Posterior vena cava (tissue), 2 donors: ENCODE data around the gene PSPN. TPM values are rescaled to one million over a fixed set of nuclear protein-coding genes. Genes with fewer than 3 reads are reported as not detected.
"Not testable (repeated sequence)": the region's sequence is repeated elsewhere in the genome, so short reads cannot be mapped to it uniquely, and the experiment has no call there.

ENCODE experiments used
- DNase-seq: peaks from one replicate; pipeline ENCODE4 v3.0.0-alpha.2; 2020; ENCODE audit warnings: low spot score
- intact Hi-C, 2 donors: fragments of 100-400 bp; cut with DNase I; formaldehyde crosslinking; loops; one replicate each; pipeline versions ENCODE4 v1.14.1 to v1.14.2; 2022 to 2023
- total RNA-seq, 2 donors: library from RNA; stranded (reverse); fragmentation: NEBNext Ultra II Directional; extraction: Animal tissue kit (Norgen Biotek cat#: 25700); gene quantifications; one replicate each; pipeline ENCODE4 v1.2.1, GENCODE V29; 2021
- donor health status: DM: yes; HTN: yes; CAD: no.
- donor health status: DM: yes; HTN: yes; CAD: no.

PSPN gene
- total RNA-seq, 2 donors from 2014 or later = 0.65 to 0.71 TPM

- no peak for DNase-seq
- intact Hi-C loops = loop anchor here (10.0 kb wide), 2 partner anchors 127 to 187 kb away; no protein-coding TSS in a partner anchor
These were observed 36.3 kb upstream of the PSPN start for GRCh38 chr19:6412061-6412446.

DNA sequence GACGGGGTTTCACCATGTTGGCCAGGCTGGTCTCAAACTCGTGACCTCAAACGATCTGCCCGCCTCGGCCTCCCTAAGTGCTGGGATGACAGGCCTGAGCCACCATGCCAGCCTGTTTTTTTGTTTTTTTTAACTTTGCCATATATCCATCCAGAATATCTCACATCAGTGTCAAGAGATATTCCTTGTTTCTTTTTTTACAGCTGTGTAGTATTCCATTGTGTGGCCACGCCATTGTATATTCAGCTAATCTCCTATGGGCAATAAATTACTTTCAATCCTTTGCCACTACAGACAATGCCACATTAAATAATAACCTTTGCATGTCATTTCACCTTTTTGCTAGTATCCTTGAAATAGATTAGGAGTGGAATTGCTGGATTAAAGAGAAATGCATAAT, 33.6 kb upstream of the PSPN start:
- no peak for DNase-seq
- intact Hi-C loops = no loop called here

- intact Hi-C loops = no loop called here
- DNase-seq = no peak
These were observed 30.7 kb upstream of the PSPN start for GRCh38 chr19:6406401-6406800.

GRCh38 chr19:6402837-6403608, 27.3 kb upstream of the PSPN start:
- intact Hi-C loops = no loop called here

DNA sequence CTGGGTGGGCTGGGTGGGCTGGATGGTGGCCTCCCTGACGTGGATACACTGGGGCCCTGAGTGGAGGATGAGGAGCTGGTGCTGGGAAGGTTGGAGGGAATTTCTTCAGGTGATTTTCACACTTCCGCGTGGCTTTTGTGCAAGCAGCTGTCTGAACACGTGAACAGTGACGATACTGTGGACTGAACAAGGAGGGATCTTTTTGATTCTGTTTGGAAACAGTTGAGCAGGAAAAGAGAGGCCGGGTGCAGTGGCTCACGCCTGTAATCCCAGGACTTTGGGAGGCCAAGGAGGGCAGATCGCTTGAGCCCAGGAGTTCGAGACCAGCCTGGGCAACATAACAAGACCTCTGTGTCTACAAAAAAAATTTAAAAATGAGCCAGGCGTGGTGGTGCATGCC, 26.3 kb upstream of the PSPN start:
- intact Hi-C loops = no loop called here
- no peak for DNase-seq

More at GRCh38 chr19:6402837-6403608, 27.3 kb upstream of the PSPN start:
- DNase-seq = no peak

GRCh38 chr19:6400062-6400944, 24.6 kb upstream of the PSPN start:
- DNase-seq = not testable (repeated sequence)

DNA sequence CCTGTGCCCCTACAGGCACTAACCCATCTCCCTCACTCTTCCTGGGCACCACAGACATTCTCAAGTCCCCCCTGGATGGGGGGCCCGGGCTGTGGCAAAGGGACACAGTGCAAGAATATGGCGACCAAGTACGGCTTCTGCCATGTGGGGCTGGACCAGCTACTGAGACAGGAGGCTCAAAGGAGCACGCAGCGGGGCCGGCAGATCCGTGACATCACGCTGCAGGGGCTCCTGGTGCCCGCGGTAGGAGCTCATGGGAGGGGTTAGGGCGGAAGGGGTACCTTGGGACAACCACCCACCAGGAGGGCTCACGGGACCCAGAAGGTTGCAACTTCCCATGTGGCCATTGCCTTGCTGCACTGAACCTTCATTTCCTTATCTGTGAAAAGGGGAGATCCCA, 20.6 kb upstream of the PSPN start:
- intact Hi-C loops = no loop called here
- no peak for DNase-seq

More at GRCh38 chr19:6400062-6400944, 24.6 kb upstream of the PSPN start:
- intact Hi-C loops = not testable (repeated sequence)

- no peak for DNase-seq
These were observed 19.1 kb upstream of the PSPN start for GRCh38 chr19:6394831-6395230.

DNA sequence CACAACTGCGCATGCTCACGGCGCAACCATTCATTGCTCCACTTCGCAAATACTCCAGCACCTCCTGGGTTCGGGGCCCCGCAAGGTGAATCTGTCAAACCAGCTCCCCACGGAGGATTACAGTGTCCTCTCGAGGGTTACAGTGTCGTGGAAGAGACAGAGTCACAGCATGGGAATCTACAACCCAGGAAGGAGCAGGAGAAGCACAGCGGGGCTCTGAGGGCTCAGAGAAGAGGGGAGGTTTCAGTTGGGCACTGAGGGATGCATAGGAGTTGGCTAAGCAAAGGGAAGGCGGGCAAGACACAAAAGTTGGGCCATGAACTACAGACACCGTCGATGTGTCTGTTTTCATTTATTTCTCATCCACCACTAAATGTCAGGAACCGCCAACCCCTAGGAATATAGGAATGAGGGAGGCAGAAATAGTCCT, 18.3 kb upstream of the PSPN start:
- intact Hi-C loops = no loop called here
- no peak for DNase-seq

More at GRCh38 chr19:6394831-6395230, 19.1 kb upstream of the PSPN start:
- intact Hi-C loops = no loop called here

DNA sequence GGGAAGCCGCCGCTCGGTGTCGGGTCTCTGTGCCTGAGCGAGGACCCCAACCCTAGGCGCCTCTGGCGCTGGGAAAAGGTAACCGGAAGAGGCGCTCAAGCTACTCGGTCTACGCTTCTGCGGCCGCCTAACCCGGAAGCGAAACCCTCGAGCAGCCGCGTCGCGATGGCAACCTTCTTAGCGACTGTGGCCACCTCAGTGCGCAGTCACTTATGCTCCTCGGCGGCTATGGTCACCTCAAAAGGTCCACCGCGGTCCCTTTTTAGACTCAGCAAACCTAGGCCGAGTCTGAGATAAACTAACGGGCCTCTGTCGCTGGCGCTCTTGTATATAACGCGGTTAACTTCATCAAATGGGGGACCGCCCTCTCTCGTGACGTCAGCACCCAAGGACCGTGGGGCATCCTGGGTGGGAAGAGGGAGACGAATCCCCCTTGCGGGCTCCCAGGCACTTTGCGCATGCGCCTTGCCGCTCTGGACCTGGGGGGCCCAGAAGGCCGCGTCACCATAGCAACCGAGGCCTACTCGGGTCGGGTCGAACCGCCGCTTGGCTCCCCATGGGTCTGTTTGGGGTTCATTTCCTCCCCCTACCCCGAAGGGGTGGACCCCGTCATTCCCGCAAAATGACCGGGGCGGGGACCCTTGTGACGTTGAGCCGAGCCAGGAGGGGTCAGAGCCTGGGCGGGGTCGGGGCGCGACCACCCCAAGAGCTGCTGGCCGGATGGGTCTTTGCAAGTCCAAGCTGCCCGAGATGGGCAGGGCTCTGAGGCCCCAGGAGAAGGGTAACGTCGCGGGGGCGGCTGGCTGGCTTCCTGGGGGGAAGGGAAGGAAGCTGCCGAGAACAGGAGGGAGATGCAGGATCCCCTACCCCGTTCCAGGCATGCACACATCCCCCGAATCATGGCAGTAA, 17.6 kb upstream of the PSPN start, which contains the start of gene GTF2F1:
Gene GTF2F1 (minus strand): TSS at position 91 of the 909 bp plus-strand sequence. CDS start 169 bp downstream, outside the sequence.
- peak; percentile 99 for DNase-seq
- intact Hi-C loops = no loop called here

GRCh38 chr19:6392221-6393073, 16.7 kb upstream of the PSPN start:
- intact Hi-C loops = no loop called here
- DNase-seq = no peak

DNA sequence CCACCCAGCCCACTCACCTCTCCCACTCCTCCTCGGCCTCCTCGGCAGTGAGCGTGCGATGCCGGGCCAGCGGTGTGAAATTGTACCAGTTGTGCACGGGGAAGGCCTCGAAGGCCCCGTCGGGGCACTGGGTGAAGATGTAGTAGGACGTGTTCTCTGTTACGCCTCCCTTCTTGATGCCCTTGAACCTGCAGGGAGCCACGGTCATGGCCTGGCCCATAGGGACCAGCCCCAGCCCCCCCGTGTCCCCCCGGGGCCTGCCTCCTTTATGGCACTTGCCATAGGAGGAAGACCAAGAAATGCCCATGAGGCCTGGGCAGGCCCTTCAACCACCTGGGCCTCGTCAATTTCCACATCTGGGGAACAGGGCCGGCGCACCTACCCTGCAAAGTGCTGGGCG, 11.6 kb upstream of the PSPN start:
- intact Hi-C loops = no loop called here

GRCh38 chr19:6384381-6384780, 8.6 kb upstream of the PSPN start:
- intact Hi-C loops = no loop called here
- no peak for DNase-seq

More for the DNA sequence above, 11.6 kb upstream of the PSPN start:
- no peak for DNase-seq

DNA sequence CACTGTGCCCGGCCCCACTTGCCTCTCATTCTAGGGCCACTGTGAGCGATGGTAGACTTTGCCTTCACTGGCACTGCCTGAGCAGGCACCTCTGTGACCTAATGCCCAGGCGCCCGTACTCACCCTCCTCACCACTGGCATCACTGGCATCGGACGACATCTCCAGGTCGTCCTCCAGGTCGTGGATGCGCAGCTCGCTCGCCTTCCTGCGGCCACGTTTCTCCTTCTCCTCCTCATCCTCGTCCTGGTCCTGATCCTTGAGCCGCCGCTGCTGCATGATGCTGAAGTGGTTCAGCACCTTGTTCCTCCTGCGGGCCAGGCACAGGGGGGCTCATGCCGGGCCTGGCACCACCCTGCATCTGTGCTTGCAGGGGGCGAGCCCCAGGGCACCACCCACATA, 7.5 kb upstream of the PSPN start:
- intact Hi-C loops = no loop called here

GRCh38 chr19:6381030-6381750, 5.5 kb upstream of the PSPN start:
- intact Hi-C loops = no loop called here
- no peak for DNase-seq

More for the DNA sequence above, 7.5 kb upstream of the PSPN start:
- DNase-seq = no peak

DNA sequence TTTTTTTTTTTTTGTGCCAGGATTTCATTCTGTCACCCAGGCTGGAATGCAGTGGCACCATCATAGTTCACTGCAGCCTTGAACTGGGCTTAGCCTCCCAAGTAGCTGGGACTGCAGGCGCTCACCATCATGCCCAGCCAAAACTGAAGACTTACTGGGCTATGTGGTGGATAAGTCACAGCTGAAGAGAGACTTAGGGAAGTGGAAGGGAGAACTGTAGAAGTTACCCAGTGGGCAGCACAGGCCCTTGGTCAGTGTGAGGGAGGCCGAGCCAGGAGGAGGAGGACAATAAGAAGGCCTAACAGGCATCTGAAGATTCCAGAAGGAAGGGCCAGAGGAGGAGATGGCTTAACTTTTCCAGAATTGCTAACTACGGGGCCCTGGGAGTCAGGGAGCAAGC, 4.0 kb upstream of the PSPN start:
- no peak for DNase-seq
- intact Hi-C loops = no loop called here

DNA sequence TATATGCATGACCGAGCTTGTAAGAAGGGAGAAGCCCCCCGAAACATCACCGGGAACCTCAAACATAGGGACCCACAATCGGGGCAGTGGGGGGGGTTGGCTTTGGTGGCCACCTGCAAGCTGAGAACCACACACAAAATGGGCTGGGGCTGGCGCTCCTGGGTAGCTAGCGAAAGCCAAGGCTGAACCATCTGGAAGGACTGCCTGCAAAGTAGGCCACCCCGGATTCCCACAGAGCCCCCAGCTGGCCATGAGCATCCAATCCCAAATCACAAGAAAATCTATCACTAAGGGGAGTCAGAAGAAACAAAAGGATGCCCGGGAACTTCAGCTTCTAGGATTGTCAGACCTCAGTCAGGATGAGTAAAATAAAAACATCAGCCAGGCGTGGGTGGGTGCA, 2.8 kb upstream of the PSPN start:
- no peak for DNase-seq
- intact Hi-C loops = no loop called here

GRCh38 chr19:6378041-6378440, 2.3 kb upstream of the PSPN start:
- no peak for DNase-seq
- intact Hi-C loops = no loop called here
